Measurements from ENCODE around the gene LYPD1.
A peak's percentile ranks its signal among the peaks of the same experiment; 100 is the strongest.

The LYPD1 gene

GRCh38 chr2:132668189-132668823 is 1.7 kb downstream of the LYPD1 start:
- DNase-seq, result peak; percentile 91

- no peak for DNase-seq
Measured at GRCh38 chr2:132667706-132668105, 2.3 kb downstream of the LYPD1 start.

GRCh38 chr2:132665401-132666140 is 4.4 kb downstream of the LYPD1 start:
- DNase-seq, result no peak

GRCh38 chr2:132664096-132664495 is 5.9 kb downstream of the LYPD1 start:
- DNase-seq, result no peak

- no peak for DNase-seq
Measured at GRCh38 chr2:132662732-132663131, 7.3 kb downstream of the LYPD1 start.

GRCh38 chr2:132659331-132659730 is 10.7 kb downstream of the LYPD1 start:
- DNase-seq, result no peak

GRCh38 chr2:132656266-132656975 is 13.6 kb downstream of the LYPD1 start:
- no peak for DNase-seq

GRCh38 chr2:132654968-132655367 is 15.0 kb downstream of the LYPD1 start:
- DNase-seq, result no peak

GRCh38 chr2:132654335-132654734 is 15.7 kb downstream of the LYPD1 start:
- no peak for DNase-seq

GRCh38 chr2:132652474-132652873 is 17.5 kb downstream of the LYPD1 start:
- no peak for DNase-seq

- DNase-seq, result peak; percentile 74
Measured at GRCh38 chr2:132651115-132652045, 18.6 kb downstream of the LYPD1 start.

- DNase-seq, result no peak
Measured at GRCh38 chr2:132646540-132647108, 23.4 kb downstream of the LYPD1 start.

GRCh38 chr2:132645722-132646539 is 24.1 kb downstream of the LYPD1 start:
- DNase-seq, result no peak

GRCh38 chr2:132645176-132645575 is 24.8 kb downstream of the LYPD1 start:
- DNase-seq, result no peak

- DNase-seq, result no peak
Measured at GRCh38 chr2:132642415-132642814, 27.6 kb downstream of the LYPD1 start.

- no peak for DNase-seq
Measured at GRCh38 chr2:132641819-132642218, 28.2 kb downstream of the LYPD1 start.

GRCh38 chr2:132640116-132640515 is 29.9 kb downstream of the LYPD1 start:
- no peak for DNase-seq

- no peak for DNase-seq
Measured at GRCh38 chr2:132638313-132639040, 31.5 kb downstream of the LYPD1 start.

- DNase-seq, result no peak
Measured at GRCh38 chr2:132636346-132636745, 33.7 kb downstream of the LYPD1 start.

- DNase-seq, result no peak
Measured at GRCh38 chr2:132633635-132634034, 36.4 kb downstream of the LYPD1 start.

Data from NCI-H2227 treated with DMSO at 0.1 percent for 48 hours (cell line).